NCI-H2227 treated with DMSO at 0.1 percent for 48 hours (cell line): ENCODE results near the gene SQSTM1.
"Not testable (repeated sequence)": the region's sequence is repeated elsewhere in the genome, so short reads cannot be mapped to it uniquely, and the experiment has no call there.

ENCODE experiments used
- DNase-seq: peaks from one replicate; lab custom pipeline; 2025; lab: John Stamatoyannopoulos, UW

Gene SQSTM1

GRCh38 chr5:179827680-179828079 is 7.0 kb downstream of the SQSTM1 start:
- DNase-seq, result no peak

GRCh38 chr5:179828756-179829421 is 8.2 kb downstream of the SQSTM1 start:
- no peak for DNase-seq

- no peak for DNase-seq
Measured at GRCh38 chr5:179829732-179830435, 9.2 kb downstream of the SQSTM1 start.

- DNase-seq, result no peak
Measured at GRCh38 chr5:179830818-179831468, 10.2 kb downstream of the SQSTM1 start.

- no peak for DNase-seq
Measured at GRCh38 chr5:179832039-179832745, 11.5 kb downstream of the SQSTM1 start.

- no peak for DNase-seq
Measured at GRCh38 chr5:179833056-179833708, 12.5 kb downstream of the SQSTM1 start.

GRCh38 chr5:179833709-179834070 is 13.0 kb downstream of the SQSTM1 start:
- no peak for DNase-seq

GRCh38 chr5:179834120-179834519 is 13.4 kb downstream of the SQSTM1 start:
- DNase-seq, result no peak

- DNase-seq, result not testable (repeated sequence)
Measured at GRCh38 chr5:179834871-179835270, 14.2 kb downstream of the SQSTM1 start.

- no peak for DNase-seq
Measured at GRCh38 chr5:179836225-179837019, 15.7 kb downstream of the SQSTM1 start.

- no peak for DNase-seq
Measured at GRCh38 chr5:179837076-179838011, 16.6 kb downstream of the SQSTM1 start.

- DNase-seq, result no peak
Measured at GRCh38 chr5:179839328-179840256, 18.9 kb downstream of the SQSTM1 start.

GRCh38 chr5:179840321-179840720 is 19.6 kb downstream of the SQSTM1 start:
- DNase-seq, result no peak

GRCh38 chr5:179840766-179841165 is 20.1 kb downstream of the SQSTM1 start:
- no peak for DNase-seq

GRCh38 chr5:179841621-179842020 is 20.9 kb downstream of the SQSTM1 start:
- no peak for DNase-seq

GRCh38 chr5:179852993-179853547 is 32.4 kb downstream of the SQSTM1 start:
- no peak for DNase-seq

- no peak for DNase-seq
Measured at GRCh38 chr5:179854356-179854755, 33.7 kb downstream of the SQSTM1 start.

- no peak for DNase-seq
Measured at GRCh38 chr5:179858241-179858585, 37.5 kb downstream of the SQSTM1 start.
